Osteoblast (primary cell): Measurements from ENCODE around the gene PLEKHA1. TPM values are rescaled to one million over a fixed set of nuclear protein-coding genes. Genes with fewer than 3 reads are reported as not detected.

Experiments
- DNase-seq: peaks from one replicate; pipeline ENCODE4 v3.0.0; 2011; ENCODE audit warnings: low spot score, mixed read lengths; ENCODE audit not compliant: insufficient read length; ENCODE audit errors: missing footprints
- H2AFZ ChIP-seq: 2 replicates; pipeline ENCODE4 v1.6.0; 2011; ENCODE audit warnings: mild to moderate bottlenecking, low read length
- H3K27ac ChIP-seq: 2 replicates; pipeline ENCODE4 v1.5.1; 2011; ENCODE audit warnings: mild to moderate bottlenecking, low read depth, low read length, moderate library complexity
- H3K27me3 ChIP-seq: 2 replicates; pipeline ENCODE4 v1.6.0; 2012; ENCODE audit warnings: mild to moderate bottlenecking, control low read depth, inconsistent platforms, low read length, moderate library complexity; ENCODE audit not compliant: insufficient read depth
- H3K36me3 ChIP-seq: 2 replicates; pipeline ENCODE4 v1.5.1; 2011; ENCODE audit warnings: mild to moderate bottlenecking, low read length, control low read depth, moderate library complexity; ENCODE audit not compliant: insufficient read depth
- H3K4me1 ChIP-seq: 2 replicates; pipeline ENCODE4 v1.5.1; 2011; ENCODE audit warnings: mild to moderate bottlenecking, low read length, control low read depth, moderate library complexity; ENCODE audit not compliant: insufficient read depth
- H3K4me2 ChIP-seq: 2 replicates; pipeline ENCODE4 v1.6.0; 2011; ENCODE audit warnings: mild to moderate bottlenecking, low read length; ENCODE audit not compliant: insufficient read depth
- H3K4me3 ChIP-seq: fragments of 200-600 bp; sonication (generic); 3 replicates; pipeline ENCODE4 v1.5.1; 2012; ENCODE audit warnings: mild to moderate bottlenecking, low read length, inconsistent platforms; ENCODE audit not compliant: insufficient read depth
- H3K79me2 ChIP-seq: 2 replicates; pipeline ENCODE4 v1.6.0; 2012; ENCODE audit warnings: mild to moderate bottlenecking, low read length, control low read depth, inconsistent platforms; ENCODE audit not compliant: insufficient read depth
- H3K9me3 ChIP-seq: 2 replicates; pipeline ENCODE4 v1.5.1; 2011; ENCODE audit warnings: low read depth, low read length, control low read depth
- H4K20me1 ChIP-seq: 2 replicates; pipeline ENCODE4 v1.6.0; 2012; ENCODE audit warnings: mild to moderate bottlenecking, low read length, control low read depth; ENCODE audit not compliant: insufficient read depth
- total RNA-seq: library from RNA; depleted of rRNA; stranded (reverse); fragments of >200 nt; gene quantifications from 2 replicates; pipeline ENCODE4 v1.2.3, GENCODE V29; 2012
- TF ChIP-seq, protein P1 (sequence below): IDR thresholded peaks from 2 replicates; pipeline ENCODE4 v1.5.1; 2011; ENCODE audit warnings: mild to moderate bottlenecking, low read depth, low read length, moderate library complexity; ENCODE audit errors: extremely low read depth

PLEKHA1 gene
- total RNA-seq, 1 donor = 17.4 TPM

DNA sequence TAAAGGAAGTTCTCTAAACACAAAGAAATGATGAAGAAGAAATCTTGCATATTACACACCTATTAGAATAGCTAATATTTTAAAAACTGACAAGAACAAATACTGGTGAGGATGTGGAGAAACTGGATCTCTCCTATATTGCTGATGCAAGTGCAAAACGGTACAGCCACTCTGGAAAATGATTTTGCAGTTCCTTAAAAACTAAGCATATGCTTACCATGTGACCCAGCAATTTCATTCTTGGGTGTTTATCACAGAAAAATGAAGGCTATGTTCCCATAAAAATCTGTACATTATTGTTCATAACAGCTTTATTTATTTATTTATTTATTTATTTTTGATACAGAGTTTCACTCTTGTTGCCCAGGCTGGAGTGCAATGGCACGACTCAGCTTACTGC is 14.9 kb upstream of the PLEKHA1 start:
- no peaks in the 10 kb centered on the region for H3K79me2 ChIP-seq
- H3K4me1 ChIP-seq = no peaks in the 10 kb centered on the region
- no peak overlapping the region for H3K27ac ChIP-seq
- no peaks in the 10 kb centered on the region for H4K20me1 ChIP-seq
- TF ChIP-seq, protein P1, sequence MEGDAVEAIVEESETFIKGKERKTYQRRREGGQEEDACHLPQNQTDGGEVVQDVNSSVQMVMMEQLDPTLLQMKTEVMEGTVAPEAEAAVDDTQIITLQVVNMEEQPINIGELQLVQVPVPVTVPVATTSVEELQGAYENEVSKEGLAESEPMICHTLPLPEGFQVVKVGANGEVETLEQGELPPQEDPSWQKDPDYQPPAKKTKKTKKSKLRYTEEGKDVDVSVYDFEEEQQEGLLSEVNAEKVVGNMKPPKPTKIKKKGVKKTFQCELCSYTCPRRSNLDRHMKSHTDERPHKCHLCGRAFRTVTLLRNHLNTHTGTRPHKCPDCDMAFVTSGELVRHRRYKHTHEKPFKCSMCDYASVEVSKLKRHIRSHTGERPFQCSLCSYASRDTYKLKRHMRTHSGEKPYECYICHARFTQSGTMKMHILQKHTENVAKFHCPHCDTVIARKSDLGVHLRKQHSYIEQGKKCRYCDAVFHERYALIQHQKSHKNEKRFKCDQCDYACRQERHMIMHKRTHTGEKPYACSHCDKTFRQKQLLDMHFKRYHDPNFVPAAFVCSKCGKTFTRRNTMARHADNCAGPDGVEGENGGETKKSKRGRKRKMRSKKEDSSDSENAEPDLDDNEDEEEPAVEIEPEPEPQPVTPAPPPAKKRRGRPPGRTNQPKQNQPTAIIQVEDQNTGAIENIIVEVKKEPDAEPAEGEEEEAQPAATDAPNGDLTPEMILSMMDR = no peak
- no peaks in the 10 kb centered on the region for H3K9me3 ChIP-seq
- no peak for DNase-seq
- H3K4me3 ChIP-seq = no peak overlapping the region
- no peaks in the 10 kb centered on the region for H3K27me3 ChIP-seq
- no peaks in the 10 kb centered on the region for H3K36me3 ChIP-seq
- H3K4me2 ChIP-seq = no peak overlapping the region
- no peak overlapping the region for H2AFZ ChIP-seq

DNA sequence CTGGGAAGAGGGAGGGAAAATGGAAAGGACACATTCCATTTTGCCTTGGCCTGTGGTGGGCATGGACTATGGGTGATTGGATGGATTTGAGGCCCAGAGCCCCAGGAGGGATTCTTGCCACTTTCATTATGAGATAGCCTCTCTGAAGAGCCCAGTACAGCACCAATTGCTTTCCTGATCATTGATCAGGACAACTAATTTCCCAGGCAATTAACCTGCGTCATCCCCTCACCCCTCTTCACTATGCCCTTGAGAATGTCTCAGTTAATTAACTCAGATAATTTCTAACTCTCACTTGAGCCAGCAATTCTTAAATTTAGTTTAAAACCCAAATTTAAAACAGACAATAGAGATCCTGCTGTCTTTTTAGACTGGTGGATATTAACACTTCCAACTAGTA is 13.5 kb upstream of the PLEKHA1 start:
- Histone ChIP-seq H3K36me3 (no peaks in the 10 kb centered on the region), H3K4me2 (no peak overlapping the region), H3K4me1 (no peaks in the 10 kb centered on the region), H3K27me3 (peaks cover 4% of the 10 kb centered on the region), H2AFZ (no peak overlapping the region), H3K79me2 (no peaks in the 10 kb centered on the region), H4K20me1 (no peaks in the 10 kb centered on the region), H3K27ac (no peak overlapping the region), H3K9me3 (no peaks in the 10 kb centered on the region), H3K4me3 (no peak overlapping the region)
- TF ChIP-seq, protein P1 = no peak
- no peak for DNase-seq

DNA sequence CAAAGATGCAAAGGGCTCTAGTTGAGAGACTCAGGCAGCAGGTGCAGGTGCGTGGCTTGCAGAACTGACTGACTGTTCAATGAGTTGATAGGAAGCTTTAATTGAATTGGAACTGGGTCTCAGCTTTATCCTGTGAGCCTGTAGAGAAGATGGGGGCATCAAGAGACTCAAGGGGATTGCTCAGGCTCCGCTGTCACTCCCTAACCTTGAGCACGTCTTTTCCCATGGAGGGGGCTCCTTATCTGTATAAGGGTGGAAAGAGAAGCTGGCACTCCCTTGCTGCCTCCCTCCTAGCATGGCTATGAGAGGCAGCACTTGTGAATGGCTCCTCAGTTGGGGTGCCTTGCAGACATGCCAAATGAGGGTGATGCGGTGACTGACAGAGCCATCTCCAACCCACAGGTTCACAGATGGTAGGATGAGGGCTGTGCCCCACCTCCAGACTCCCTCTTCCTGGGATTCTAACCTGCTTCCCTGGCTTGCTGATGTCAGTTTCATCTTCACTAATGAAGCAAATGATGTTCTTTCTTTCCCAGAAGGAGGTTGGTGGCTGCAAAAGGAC is 12.4 kb upstream of the PLEKHA1 start:
- H2AFZ ChIP-seq = no peak overlapping the region
- H3K4me1 ChIP-seq = no peaks in the 10 kb centered on the region
- H3K9me3 ChIP-seq = no peaks in the 10 kb centered on the region
- no peak for DNase-seq
- TF ChIP-seq, protein P1 = no peak
- H3K36me3 ChIP-seq = no peaks in the 10 kb centered on the region
- H3K4me3 ChIP-seq = no peak overlapping the region
- peaks cover 8% of the 10 kb centered on the region for H3K27me3 ChIP-seq
- H3K4me2 ChIP-seq = no peak overlapping the region
- H3K79me2 ChIP-seq = no peaks in the 10 kb centered on the region
- no peak overlapping the region for H3K27ac ChIP-seq
- H4K20me1 ChIP-seq = no peaks in the 10 kb centered on the region

DNA sequence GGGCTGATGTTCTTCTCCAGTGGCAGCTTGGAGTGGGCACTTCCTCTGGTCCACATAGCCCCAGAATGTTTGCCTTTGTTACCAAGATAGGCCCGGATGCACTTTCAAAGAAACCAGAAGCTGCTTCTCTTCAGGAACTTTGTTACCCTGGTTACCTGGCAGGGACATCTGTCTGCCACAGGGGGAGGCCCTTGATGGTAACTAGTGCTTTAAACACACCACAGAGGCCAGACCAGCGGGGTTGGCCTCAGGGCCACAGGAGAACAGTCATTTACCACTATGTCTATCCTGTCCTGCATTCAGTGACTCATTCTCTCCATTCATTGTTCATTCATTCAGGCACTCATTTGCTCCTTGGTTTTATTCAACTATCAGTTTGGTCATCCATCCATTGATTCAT is 11.9 kb upstream of the PLEKHA1 start:
- DNase-seq = no peak
- peaks cover 13% of the 10 kb centered on the region for H3K27me3 ChIP-seq

More for the DNA sequence above, 11.9 kb upstream of the PLEKHA1 start:
- Histone ChIP-seq H3K27ac (no peak overlapping the region), H3K4me3 (no peak overlapping the region), H2AFZ (no peak overlapping the region), H3K9me3 (no peaks in the 10 kb centered on the region), H3K36me3 (no peaks in the 10 kb centered on the region), H3K4me2 (no peak overlapping the region), H3K4me1 (no peaks in the 10 kb centered on the region), H4K20me1 (no peaks in the 10 kb centered on the region), H3K79me2 (no peaks in the 10 kb centered on the region)
- TF ChIP-seq, protein P1 = no peak
